GM12891 (cell line): Measurements from ENCODE around the gene CHST1.

Experiments used
- POLR2A ChIP-seq: IDR thresholded peaks from 2 replicates; pipeline ENCODE4 v1.6.1; 2011; ENCODE audit warnings: low read depth, low read length, control low read depth
- POLR2AphosphoS5 ChIP-seq: IDR thresholded peaks from 2 replicates; pipeline ENCODE4 v1.6.1; 2011; ENCODE audit warnings: low read depth, low read length, control low read depth
- TAF1 ChIP-seq: IDR thresholded peaks from 2 replicates; pipeline ENCODE4 v1.6.1; 2011; ENCODE audit warnings: low read depth, low read length, control low read depth

DNA sequence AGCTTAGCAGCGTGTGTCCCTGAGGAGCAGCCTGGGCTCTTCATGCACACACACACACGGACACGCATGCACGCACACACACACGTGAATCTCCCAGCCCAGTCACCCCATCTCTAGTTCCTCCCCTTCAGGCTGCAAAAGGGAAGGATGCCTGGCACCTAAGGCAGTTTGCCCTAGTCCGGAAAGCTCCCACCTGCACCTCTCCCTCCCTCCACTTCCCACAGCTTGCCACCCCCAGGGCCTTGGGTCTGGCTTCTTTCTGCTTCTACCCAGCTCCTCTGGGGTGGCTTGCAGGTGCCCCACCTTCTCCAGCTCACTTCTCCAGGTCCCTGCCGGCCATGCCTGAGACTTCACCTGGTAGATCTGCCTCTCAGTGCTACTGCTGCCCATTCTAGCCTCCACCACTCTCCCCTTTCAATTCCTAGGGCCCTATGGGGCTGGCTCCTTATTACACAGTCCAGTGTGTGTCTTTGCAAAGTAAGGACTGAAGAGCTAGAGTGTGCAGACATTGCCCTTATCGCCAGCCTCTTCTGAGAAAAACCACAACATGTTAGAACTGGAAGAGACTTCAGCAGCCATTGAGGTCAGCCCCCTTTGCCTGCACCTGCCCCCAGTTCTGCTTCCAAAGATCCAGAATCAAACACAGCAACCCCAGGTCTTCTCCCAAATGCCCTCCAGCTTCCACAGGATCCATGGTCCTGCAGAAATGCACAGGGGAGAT is 33.5 kb upstream of the CHST1 start:
- TF ChIP-seq POLR2AphosphoS5 (no peak), POLR2A (no peak), TAF1 (no peak)
